HG03097 (cell line): ENCODE results near the gene FAAP100.
A peak's percentile ranks its signal among the peaks of the same experiment; 100 is the strongest.

Source experiments
- ATAC-seq: cut with Tn5 transposase; IDR thresholded peaks from one replicate; pipeline ENCODE4 v1.9.1; 2021; ENCODE audit not compliant: unreplicated experiment, low FRiP score

FAAP100 gene

DNA sequence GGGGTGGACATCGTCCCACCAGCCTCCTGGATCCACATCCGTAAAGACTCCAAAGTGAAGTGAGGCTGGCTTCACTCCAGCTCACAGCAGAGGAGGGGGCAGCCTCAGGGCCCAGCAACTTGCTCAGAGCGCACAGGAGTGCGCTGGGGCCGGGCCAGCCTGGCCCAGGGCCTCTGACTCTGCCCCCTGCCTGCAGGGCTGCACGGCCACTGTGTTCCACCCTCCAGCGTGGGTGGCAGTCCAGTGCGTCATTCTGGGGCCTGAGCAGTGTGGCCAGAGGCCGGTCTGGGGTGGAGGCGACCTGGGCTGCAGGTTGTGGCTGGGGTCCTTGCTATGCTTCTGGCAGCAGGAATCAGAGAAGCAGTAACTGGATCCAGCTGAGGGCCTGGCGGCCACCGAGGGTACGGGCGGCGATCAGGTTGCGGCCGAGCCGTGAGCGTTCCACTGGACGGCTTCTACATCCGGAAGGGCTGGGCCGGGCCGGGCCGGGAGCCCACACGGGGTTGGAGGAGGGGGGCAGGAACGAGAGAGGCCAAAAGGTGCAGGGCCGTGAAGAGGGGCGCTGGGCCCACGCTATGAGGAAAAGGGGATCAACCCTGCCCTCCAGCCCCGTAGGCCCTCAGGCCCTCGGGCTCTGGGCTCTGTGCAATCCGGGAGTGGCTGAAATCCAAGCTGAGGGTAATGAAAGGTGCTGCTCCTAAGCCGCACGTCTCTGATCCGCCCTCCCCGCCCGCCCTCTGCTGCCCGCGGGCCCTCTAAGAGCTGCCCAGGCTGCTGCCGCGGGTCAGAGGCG is 24.4 kb downstream of the FAAP100 start, which contains the start of gene FSCN2:
FSCN2 (plus strand) TSS at position 787 of the 793 bp plus-strand sequence. CDS start 155 bp downstream, outside the sequence.
- no peak for ATAC-seq

DNA sequence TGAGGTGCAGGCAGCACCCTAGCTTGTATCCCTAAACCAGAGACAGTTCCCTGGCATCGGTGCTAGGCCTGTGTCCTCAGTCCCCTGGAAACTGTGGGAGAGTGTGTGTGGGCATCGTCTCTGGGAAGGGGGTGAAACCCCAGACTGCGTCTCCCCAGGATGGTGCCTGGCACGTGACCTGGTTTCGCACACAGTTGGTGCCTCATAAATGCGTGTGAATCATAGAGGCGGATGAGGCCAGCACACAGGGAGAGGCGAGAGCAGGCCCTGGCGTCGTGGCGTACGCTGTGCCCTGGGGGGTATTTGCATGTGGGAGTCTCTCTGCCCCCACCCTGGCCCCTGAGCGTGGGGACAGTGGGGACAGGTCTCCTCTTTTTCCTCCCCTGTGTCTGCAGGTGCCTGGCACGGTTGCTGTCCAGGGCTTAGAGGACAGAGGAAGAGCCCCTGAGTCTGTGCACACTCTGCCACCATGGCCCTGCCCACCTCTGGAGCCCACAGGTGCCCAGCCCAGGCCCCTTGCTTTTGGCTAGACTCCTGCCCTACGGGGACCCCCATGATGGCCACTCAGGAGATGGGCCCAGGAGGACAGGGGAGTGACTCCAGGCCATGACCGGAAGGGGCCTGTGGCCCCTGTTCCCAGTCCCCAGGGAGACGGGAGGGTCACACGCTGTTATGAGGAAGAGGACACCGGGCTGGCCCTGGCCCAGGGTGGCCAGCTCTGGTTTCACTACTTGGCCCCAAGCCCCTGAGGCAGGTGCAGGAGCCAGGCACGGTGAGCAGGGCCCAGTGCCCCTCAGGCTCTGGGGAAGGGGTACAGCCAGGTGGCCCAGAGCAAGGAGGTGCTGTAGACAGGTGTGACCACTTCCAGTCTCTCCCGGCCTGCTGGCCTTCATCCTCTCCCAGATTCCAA is 25.2 kb downstream of the FAAP100 start:
- ATAC-seq = no peak

DNA sequence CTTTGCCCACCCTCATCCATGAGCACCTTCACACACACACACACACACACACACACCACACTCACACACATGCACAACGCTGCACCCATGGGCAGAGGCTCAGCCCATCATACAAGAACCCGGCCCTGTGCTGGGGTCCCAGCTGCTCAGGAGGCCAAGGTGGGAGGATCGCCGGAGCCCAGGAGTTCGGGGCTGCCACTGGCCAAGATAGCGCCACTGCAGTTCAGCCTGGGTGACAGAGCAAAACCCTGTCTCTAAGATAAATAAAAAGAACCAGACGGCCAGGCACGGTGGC is 27.3 kb downstream of the FAAP100 start:
- no peak for ATAC-seq

DNA sequence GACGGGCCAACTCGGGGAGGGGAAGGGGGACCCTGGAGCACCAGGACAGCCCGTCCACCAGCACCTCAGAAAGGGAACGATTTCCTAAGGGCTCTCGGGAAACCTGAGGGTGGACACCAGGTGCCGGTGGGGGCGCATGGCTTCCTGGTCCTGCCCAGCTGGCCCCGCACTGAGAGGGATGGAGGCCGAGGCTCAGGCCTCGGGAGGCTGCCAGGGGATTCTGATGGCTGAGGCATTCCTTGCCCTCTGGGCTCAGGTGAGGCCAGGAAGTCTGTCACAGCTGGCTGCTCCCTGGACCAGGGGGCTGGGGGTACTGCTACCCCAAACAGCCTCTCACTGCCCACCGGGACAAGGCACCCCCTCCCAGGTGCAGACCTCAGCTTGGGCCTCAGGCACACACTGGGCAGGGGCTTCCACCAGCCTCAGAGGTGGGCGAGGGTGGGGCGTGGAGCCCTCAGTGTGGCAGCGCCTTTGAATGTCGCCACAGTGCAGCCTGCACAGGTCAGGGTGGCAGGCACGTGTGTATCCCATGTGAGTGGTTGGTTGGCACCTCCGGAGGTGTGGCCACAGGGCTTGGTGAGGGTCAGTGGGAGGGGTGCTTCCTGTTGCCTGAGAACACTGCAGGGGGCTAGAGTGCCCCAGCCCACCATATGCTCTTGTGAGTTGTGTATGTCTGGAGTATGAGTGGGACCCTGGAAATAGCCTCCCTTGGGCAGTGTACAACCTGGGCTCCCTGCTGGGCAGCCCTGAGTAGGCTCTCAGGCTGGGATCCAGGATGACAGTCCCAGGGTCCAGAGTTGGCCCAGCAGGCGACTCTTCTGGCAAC is 27.9 kb downstream of the FAAP100 start:
- ATAC-seq = no peak

DNA sequence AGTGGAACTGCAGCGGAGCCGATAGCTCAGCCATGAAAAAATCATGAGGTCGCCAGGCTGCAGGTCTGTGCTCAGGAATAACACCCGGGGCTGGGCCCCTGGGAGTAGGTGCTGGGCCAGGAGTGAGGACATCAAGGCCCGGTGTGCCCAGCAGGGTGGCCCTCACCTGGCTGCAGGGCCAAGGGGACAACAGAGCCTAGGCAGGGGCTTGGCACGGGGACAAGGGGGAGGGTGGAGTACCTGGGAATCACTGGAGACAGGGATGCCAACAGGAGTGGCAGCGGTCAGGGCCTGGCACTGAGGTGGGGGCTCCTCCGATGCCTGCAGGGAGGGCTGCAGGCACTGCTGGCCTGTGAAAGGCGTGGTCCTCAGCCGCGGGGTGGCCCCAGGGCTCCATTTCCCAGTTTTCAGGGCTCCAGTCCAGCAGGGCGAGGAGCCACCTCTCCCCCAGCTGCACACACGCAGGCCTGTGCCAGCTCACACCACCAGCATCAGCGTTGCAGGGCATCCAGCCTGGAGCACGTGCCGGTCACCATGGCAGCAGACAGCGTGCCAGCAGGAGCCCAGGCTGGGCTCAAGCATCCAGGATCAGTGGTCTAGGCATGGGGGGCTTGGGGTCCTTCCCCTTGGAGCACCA is 28.6 kb downstream of the FAAP100 start:
- ATAC-seq = no peak

DNA sequence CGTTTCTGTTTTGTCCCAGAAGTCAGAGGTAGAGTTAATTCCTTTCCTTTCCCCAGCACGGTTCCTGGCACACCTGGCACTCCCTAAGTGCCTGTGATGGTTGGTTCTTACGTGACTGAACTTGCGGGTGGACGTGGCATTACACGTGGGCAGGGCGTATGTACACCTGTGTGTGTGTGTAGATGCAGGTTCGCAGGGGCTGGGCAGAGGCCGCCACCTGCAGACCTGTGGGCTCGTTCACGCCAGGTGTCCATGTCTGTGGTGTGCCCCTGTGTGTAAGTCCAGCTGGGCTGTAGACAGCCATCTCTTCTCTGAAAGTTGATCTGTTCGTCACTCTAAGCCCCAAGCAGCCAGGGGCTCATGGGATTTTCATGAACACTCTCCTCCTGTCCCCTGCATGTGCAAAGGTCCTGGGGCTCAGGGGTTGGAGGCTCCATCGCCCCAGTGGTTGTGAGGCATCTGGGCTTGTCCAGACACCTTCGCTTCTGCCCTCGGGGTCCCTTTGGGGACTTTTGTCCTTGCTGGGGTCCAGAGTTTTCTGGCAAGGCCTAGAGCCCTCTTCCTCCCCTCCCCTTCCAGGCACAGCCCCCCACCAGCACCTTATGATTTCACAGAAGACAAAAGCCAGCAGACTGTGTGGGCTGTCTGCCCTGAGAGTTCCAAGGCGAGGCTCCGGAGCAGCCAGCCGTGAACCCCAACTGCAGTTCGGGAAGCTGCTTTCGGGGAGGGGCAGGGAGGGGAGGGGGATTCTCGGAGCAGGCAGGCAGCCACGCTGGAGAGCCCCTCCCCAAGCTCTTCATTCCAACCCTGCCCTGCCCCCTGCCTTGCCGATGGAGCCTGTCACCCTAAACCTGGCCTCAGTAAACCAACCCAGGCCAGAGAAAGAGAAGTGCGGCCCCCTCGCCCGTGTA is 29.4 kb downstream of the FAAP100 start:
- ATAC-seq = no peak

DNA sequence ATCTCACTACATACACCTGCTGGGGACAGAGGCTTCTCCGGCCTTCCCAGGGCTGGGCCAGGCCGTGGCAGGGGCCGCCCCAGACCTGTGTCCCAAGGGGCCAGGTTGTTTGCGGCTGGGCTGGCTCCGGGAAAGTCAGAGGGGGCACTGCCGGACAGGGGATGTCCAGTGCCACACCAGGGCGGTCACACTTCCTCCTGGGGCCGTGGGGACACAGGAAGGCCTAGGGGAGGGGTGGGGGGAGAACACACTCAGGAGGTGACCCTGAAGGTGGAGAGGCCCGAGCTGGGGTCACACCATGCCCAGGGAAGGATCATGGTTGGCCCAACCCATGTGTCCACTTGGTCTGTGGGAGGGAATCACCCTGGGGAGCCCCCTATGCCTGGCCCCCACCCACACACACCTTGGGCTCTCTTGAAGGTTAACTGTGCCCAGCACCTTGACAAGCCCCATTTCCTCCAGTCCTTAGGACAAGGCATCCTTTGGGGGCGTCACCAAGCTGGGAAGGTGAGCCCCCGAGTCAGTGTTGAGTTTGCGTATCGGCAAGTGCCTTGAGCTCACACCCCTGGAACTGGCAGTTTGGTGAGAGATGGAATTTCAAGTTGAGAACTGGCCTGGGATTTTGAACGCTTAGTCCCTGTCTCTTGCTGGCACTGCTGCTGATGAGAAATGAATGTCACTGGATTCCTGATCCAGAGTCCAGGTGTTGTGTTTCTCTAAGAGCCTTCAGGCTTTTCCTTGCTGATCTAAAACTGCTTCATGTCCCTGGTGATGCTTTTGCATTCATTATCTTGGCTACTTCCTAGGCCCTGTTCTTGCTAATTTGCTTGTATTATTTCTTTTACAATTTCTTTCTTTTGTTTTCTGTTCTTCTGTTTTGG is 31.9 kb downstream of the FAAP100 start:
- no peak for ATAC-seq

DNA sequence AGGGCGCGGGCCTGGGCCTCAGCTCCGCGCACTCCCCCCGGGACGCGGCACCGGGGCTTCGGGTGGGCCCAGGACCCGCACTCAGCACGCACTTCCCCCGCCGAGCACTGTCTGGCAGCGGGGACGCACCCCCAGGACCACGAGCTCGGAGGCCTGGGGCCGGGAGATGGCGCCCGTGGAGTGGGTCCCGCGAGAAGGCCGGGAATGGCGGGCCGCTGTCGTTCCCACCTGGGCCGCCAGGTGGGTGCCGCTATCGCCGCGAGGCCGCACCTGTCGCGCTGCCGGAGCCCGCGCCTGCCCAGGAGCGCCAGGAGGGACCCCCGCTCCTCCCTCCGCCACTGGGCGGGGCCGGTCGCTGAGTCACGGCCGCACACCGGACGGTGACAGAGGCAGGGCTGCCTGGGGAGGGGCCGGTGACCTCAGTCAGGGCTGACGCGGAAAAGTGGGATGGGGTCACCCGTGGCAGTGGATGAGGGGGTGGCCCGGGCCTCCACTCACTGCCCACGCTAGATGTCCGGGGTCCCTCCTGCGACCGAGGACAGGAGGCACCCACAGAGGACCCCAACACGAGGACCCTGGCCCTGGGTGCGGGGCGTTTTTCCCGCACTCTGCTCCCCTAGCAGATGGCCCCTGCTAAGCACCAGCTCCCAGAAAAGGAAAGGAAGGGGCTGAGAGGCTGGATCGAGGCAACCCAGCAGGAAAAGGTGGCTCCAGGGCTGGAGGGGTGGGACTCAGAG is 32.7 kb downstream of the FAAP100 start:
- no peak for ATAC-seq

DNA sequence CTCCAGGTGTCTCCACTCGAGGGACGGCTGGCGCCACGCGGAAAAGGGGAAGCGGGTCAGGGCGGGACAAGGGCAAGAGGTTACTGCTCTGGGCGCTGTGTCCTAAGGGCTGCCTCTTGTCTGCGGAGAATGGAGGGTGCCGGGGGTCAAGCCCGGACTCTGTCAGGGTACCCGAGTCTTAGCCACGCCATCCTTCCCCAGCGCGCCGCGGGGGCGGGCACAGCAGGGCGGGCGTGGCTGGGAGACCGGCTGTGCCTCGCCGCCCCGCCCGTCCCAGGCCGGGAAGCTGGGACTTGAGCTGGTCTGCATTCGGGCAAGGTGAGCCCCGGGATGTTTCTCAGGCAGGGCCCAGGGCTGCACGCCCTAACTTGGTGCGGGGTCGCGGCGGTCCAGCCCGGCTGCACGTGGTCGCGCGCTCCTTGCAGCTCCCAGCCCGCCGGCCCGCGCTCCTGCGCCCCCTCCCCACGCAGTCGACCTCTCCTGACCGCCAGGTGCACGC is 33.3 kb downstream of the FAAP100 start:
- ATAC-seq = no peak

DNA sequence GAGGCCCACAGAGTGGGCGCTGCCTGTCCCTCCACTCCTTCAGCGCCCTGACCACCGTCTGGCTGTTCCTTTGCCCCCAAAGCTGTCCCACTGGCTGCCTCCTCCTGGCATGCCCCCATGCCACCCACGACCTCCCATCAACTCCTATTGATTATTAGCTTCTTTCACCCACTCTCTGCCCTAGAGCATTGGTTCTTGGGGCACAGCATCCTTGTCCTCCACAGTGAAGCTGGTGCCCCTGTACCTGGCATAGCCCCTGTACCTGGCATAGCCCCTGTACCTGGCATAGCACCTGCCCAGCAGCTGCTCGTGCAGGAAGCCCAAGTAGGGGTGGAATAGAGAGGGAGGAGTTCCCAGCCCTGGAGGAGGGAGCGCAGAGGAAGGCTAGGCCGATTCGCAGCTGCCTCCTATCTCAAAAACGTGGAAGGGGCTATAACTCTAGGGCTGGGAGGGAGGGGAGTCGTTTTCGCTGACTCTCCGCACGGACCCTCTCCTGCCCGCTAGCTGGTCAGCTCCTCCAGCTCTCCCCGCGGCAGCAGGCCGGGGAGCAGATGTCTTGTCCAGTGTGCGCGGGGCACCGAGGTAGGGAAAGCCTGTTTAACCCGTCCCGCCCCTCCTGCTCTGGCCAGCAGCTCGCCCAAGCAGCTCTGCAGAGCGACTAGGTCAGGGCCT is 33.9 kb downstream of the FAAP100 start:
- no peak for ATAC-seq

DNA sequence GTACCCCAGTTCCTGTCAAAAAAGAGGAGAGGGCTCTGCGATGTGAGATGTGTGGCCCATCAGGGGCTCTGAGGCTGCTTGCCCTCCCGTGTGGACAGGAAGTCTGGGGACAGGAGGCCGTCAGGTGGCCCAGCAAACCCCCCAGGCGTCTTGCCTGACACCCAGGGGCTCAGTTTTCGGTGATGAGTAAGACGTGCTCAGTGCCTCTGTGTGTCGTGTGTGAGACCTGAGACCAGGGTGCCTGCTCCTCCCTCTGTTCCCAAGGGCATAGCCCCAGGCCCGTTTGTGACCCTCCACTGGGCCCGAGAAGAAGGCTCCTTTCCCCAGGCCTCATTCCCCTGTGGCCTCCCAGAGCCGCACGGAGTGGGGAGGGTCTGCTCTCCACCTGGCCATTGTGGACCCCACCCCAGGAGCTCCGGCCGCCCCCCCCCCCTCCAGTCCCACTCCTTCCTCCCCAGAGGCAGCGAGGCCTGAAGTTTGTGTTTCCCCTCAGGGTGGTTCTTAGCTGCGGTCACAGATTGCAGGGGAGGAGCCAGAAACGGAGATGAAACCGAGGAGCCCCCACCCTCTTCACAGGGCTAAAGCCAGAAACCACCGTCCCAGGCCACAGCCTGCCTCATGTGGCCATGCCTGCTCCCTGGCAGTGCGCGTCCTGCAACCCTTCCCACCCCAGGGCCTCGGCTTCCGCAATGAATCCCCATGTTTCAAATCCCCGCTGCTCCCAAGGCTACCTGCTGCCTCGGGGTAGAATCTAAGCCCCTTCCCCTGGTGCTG is 34.6 kb downstream of the FAAP100 start:
- peak; percentile 31 for ATAC-seq

DNA sequence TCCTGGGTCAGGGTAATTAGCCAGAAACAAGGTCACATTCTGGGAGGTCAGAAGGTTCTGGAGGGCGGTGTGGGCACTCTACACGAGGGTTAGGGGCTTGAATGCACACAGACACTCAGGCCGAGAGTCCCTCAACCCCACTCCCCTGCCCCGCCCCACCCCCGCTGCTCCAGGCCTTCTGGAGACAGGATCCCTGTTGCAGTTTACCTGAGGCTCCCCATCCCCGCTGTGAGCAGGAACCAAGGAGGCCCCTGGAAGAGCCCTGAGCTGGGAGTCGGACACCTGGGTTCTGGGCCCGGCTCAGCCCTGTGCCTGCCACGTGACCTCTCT is 35.2 kb downstream of the FAAP100 start:
- no peak for ATAC-seq

DNA sequence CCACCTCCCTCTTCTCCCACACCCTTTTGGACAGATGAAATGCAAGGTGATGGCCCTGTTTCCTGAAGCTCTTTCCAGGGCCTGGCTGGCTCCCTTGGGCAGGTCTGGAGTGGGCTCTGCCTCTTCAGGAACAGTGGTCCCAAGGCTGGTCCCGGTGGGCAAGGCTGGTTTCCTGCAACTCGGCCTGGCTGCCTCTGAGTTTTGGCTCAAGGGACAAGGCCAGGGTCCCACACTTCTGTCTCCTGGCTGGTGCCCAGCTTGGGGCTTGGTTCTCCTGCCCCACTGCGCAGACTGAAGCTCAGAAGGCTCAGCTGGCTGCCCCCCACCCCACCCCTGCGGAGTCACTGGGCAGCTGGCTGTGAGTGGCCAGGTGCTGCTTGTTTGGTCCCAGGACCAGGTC is 35.7 kb downstream of the FAAP100 start:
- no peak for ATAC-seq

DNA sequence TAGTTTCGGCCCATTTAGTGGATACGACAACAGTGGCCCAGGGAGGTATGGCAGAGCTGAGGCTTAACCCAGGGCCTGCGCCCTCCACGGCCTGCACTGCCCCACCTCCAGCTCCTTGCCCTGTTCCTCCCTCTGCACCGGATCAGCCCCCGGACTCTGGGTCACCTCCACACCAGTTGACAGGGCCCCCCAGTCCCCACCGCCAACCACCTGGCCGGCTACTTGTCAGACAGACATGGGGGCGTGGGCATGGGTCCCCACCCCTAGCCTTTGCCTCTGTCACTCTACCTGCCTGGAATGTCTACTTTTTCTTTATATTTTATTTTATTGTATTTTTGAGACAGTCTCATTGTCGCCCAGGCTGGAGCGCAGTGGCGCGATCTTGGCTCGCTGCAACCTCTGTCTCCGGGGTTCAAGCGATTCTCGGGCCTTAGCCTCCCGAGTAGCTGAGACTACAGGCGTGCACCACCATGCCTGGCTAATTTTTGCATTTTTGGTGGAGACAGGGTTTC is 36.6 kb downstream of the FAAP100 start:
- no peak for ATAC-seq

DNA sequence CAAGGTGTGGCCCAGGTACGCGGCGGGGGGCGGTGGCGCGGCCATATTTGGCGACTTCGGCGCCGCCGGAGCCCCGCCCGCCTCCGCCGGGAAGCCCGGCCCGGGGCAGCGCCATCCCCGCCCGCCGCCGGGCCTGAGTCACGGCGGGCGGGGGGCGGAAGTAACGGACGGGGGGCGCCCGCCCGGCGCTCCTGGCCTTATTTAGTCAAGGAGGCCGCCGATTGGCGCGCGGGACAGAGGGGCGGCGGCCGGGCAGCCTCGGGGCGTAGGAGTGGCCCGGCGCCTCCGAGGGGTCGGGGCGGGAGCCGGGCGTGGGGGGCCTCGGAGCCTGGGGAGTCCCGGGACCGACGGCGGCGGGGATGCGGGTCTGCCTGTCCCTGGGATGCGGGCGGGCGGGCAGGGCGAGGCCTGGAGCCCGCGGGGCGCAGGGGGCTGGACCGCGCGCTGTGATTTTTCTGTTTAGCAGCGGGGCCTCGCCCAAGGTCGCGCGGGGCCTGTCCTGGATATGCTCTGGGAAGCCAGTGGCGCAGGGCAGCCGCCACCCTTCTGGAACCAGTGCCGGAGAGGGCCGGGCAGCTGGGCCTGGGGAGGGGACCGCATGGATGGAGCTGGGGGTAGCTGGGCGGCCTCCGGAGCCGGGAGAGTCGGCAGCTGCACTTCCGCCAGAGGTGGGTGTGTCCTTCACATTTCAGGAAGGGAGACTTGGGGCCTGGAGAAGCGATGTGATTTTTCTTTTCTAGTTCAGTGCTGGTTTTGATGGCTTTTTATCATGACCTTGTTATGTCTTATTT is 37.2 kb downstream of the FAAP100 start:
- ATAC-seq = no peak

DNA sequence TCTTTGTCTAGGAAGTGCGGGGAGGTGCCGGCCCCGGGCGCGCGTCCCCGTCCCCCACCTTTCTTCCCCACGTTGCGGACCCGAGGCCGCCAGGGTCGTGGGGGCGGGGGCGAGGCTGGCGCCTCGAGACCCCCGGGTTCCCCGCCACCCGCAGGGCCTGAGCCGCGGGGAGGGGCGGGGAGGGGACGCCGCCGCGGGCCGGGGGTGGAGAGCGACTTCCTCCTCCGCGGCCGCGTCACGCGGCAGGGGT is 37.7 kb downstream of the FAAP100 start:
- no peak for ATAC-seq
